LNCaP clone FGC (cell line): ENCODE data around the gene GUCA2B.

Experiments used
- DNase-seq: peaks from one replicate; pipeline ENCODE4 v3.0.0-alpha.2; 2011; ENCODE audit warnings: low read depth
- H3K4me3 ChIP-seq: 2 replicates; pipeline ENCODE4 v1.5.1; 2011; ENCODE audit warnings: mild to moderate bottlenecking, low read depth, low read length, control low read depth
- TF ChIP-seq, protein P1 (sequence below): IDR thresholded peaks from 2 replicates; pipeline ENCODE4 v1.5.1; 2012; ENCODE audit warnings: mild to moderate bottlenecking; ENCODE audit not compliant: control insufficient read depth, insufficient read depth; ENCODE audit errors: extremely low read depth

Gene GUCA2B

DNA sequence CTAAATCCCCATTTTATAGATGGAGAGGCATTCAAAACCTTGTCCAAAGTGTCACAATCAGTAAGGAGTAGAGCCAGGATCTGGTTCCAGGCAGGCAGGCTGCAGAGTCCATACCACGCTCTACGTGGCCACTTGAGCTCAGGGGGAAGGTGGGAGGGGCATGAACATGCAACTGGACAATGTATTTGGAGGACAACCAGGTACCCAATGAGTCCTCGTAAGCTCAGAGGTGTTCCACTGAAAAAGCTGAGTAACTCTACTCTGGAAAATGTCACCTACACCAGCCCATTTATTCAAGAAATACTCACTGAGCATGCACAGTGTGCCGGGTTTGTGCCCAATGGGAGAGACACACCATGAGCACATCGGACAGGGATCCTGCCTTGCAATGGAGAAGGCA lies 11.2 kb upstream of the GUCA2B start:
- DNase-seq = no peak
- TF ChIP-seq, protein P1, sequence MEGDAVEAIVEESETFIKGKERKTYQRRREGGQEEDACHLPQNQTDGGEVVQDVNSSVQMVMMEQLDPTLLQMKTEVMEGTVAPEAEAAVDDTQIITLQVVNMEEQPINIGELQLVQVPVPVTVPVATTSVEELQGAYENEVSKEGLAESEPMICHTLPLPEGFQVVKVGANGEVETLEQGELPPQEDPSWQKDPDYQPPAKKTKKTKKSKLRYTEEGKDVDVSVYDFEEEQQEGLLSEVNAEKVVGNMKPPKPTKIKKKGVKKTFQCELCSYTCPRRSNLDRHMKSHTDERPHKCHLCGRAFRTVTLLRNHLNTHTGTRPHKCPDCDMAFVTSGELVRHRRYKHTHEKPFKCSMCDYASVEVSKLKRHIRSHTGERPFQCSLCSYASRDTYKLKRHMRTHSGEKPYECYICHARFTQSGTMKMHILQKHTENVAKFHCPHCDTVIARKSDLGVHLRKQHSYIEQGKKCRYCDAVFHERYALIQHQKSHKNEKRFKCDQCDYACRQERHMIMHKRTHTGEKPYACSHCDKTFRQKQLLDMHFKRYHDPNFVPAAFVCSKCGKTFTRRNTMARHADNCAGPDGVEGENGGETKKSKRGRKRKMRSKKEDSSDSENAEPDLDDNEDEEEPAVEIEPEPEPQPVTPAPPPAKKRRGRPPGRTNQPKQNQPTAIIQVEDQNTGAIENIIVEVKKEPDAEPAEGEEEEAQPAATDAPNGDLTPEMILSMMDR = no peak
- no peak overlapping the region for H3K4me3 ChIP-seq

DNA sequence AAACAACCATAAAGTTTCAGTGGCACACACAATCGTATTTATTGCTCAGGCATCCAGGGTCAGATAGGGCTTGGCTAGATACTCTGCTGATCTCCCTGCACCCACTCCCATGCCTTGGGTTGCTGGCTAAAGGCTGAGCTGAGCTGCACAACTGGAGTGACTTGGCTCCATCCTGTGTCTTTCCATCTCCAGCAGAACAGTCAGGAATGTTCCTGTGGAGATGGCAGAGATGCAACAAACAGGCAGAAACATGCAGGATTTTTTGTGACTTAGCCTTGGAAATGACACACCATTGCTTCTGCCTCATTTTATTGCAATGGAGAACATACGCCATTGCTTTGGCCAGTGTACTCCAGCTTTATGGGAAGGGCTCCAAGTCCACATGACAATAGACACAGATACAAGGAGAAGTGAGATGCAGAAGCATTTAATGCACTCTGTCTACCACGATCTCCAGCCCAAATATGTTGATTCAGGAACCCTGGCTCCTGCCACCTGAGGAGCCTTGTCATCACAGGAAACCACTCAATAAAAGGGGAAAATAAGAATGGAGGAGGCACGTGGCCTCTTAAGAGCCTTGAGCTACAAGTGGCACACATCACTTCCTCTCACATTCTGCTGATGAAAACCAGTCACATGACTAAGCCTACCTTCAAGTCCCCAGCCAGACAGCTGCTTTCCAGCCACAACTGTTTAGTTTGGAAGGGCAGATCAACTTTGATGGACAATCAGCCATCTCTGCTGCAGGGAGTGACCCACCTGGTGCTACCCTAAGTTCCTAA lies 10.1 kb upstream of the GUCA2B start:
- TF ChIP-seq, protein P1 = no peak
- no peak for DNase-seq
- no peak overlapping the region for H3K4me3 ChIP-seq

DNA sequence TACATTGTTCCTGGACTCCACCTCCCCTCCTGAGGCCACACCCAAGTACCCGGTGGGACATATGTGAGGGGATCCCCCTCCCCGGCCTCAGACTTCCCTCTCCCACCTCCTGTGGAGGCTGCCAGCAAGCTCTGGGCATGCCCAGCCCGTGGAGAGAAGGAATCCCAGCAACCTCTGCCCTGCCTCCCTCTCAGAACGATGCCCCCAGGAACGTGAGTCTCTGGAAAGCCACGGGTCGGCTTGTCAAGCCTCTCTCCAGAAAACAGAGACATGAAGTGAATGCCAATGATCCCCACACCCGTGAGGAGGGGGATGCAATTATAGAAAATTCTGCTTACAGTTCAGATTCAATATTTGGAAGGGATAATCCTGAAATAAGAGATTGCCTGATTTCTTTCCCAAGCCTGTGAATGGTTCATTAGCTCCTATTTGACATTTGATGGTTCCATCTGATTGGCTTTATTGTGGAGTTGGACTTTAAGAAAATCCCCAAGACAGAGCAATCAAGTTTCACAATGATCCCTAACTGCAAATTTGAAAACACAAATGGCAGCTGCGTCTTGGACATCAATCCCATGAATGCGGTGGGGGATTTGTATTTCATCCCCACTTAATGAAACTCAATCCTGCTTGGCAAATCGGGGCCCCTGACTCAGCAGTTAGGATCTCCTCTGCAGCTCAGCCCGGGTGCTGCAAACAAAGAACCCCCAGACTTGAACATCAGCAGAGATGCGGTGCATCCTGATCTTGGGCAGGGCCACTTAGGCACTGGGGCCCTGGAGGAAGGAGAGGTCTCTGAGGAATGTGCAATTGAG lies 9.1 kb upstream of the GUCA2B start:
- no peak overlapping the region for H3K4me3 ChIP-seq
- TF ChIP-seq, protein P1 = no peak
- no peak for DNase-seq

DNA sequence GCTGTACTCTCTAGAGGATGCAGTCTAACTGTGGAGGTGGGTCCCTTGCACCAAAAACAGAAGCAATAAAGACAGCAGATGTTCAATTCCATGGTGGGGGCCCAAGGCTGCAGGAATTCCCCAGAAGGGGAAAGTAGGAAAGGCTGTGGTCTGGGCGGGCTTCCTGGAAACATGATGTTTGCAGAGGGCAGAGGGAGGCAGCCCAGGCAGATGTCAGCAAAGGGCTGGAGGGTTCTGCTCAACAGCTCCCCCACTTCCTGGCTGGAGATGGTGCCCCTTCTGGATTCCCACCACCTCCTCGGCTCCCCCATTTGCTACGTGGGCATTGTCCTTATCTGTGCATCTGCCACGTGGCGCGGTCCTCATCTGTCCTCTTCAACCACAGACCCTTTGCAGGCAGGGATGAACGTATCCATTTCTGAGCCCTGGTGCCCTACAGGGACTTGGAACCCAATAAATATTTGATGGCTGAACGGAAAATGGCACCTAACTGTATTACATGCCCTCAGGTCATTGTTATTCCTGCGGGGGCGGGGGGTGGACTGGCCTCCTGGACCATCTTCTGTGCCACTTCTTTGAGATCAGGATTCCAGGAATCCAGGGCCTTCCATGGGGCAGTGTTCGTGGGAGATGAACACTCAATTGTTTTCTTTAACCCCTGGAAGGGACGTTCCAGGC lies 8.4 kb upstream of the GUCA2B start:
- TF ChIP-seq, protein P1 = no peak

DNA sequence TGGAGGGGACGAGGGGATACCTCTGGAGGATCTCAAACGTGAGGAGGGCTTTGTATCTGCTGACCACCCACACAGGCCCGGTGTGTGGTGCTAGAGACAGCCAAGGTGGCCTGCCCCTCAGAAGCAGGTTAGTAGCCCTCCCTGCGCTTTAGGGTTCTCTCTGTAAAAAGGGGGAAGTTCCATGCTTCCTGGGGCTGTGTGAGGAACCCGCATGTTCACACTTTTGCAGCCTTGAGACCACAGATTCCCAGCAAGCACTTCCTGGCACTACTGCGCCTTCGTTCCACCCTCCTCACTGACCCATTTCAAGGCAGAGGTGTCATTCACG lies 7.9 kb upstream of the GUCA2B start:
- TF ChIP-seq, protein P1 = no peak
- no peak for DNase-seq
- no peak overlapping the region for H3K4me3 ChIP-seq

More for the DNA sequence above, 8.4 kb upstream of the GUCA2B start:
- no peak for DNase-seq
- no peak overlapping the region for H3K4me3 ChIP-seq

DNA sequence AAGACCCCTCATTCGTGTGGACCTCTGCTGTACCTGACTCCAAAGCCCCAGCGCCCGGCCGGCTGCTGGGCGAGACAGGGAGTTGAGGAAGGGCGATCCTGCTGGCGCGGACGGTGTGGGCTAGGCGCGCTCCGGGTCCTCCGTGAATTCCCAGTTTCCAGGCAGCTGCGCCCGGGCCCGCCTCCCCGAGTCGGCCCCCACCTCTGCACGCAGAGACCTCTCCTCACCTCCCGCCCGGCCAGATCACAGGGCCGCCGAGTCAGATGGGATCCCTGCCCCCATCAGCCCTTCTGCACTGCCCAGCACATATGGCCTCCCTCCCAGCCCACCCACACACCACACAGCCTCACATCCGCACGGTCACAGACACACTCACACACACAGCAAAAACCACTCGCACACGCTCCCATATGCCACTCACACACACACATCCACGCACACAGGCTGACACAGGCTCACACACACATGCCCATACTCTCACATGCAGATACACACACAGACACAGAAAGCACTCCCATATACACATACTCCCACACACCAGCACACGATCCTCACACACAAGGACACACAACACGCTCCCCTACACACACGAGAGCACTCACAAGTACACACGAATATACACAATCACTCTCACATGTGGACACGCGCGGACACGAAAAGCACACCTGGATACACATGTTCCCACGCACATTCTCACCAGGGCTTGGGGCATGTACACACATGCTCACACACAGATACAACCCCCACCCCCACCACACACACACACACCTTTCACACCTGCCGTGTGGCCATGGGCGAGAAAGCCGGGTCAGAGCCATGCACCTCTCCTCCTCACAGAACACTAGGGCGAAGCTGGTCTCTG lies 7.2 kb upstream of the GUCA2B start:
- TF ChIP-seq, protein P1 = no peak
- DNase-seq = no peak
- H3K4me3 ChIP-seq = no peak overlapping the region
